K562 (cell line): ENCODE measurements around the gene SREBF1. TPM values are rescaled to one million over a fixed set of nuclear protein-coding genes. Genes with fewer than 3 reads are reported as not detected.
A peak's percentile ranks its signal among the peaks of the same experiment; 100 is the strongest.

Source experiments
- ATAC-seq: fragments of 200-7000 bp; cut with Tn5 transposase; 3 replicates; pipeline ENCODE4 v1.9.1; 2020; ENCODE audit warnings: moderate library complexity
- BruUV-seq: library from RNA; stranded (reverse); fragments of 400-500 nt; replicated peaks from 2 replicates; lab custom pipeline; 2021; lab: Mats Ljungman, UMichigan
- CTCF ChIA-PET: fragments of 300-600 bp; formaldehyde crosslinking; extraction: SDS; loops from one replicate; lab custom pipeline; 2021; ENCODE audit warnings: low intra/inter-chr PET ratio; lab: Yijun Ruan, JAX
- POLR2A ChIA-PET: fragments of 300-600, 350-650 bp; sonication (Branson Sonifier 250); formaldehyde crosslinking; extraction: SDS; loops from one replicate; lab custom pipeline; 2021; ENCODE audit warnings: antibody characterized with exemption, inconsistent platforms; lab: Yijun Ruan, JAX
- DNase-seq, 4 experiments: peaks; one replicate each; pipeline versions ENCODE4 v3.0.0 to v3.0.0-alpha.2; 2011 to 2018; ENCODE audit warnings: low spot score in 3 of 4, mixed read lengths in 3 of 4; ENCODE audit errors: extremely low read depth in 1 of 4
- FAIRE-seq: peaks from 2 replicates; lab custom pipeline; 2011; peaks lifted over from hg19 to GRCh38; lab: Jason Lieb, UNC
- H2AFZ ChIP-seq: 2 replicates; pipeline ENCODE4 v1.6.0; 2011; ENCODE audit warnings: low read depth, low read length, control low read depth, inconsistent platforms
- H3K27ac ChIP-seq: fragments of 200-600 bp; 3 replicates; pipeline ENCODE4 v1.8.0; 2011; ENCODE audit warnings: low read depth, mild to moderate bottlenecking, control low read depth, inconsistent platforms, low read length, moderate library complexity, mixed read lengths; ENCODE audit errors: extremely low read depth
- H3K27me3 ChIP-seq, 2 experiments: fragments of 300-600 bp in 1 of 2; 2 replicates in 1 of 2; 3 replicates in 1 of 2; pipeline versions ENCODE4 v1.6.0 to v1.8.0; 2011; ENCODE audit warnings: inconsistent platforms in 2 of 2, low read length in 2 of 2, mild to moderate bottlenecking in 1 of 2, mixed read lengths in 1 of 2, moderate library complexity in 1 of 2; ENCODE audit not compliant: control insufficient read depth in 2 of 2, insufficient read depth in 2 of 2
- H3K36me3 ChIP-seq: fragments of 300-600 bp; 3 replicates; pipeline ENCODE4 v1.8.0; 2011; ENCODE audit warnings: mild to moderate bottlenecking, low read length, inconsistent platforms; ENCODE audit not compliant: control insufficient read depth, insufficient read depth
- H3K4me1 ChIP-seq, 2 experiments: fragments of 200-600 bp in 1 of 2; replicated peaks in 1 of 2; 2 replicates in 1 of 2; 3 replicates in 1 of 2; pipeline versions ENCODE4 v1.5.1 to v1.8.0; 2011; ENCODE audit warnings: inconsistent platforms in 2 of 2, low read length in 2 of 2, mild to moderate bottlenecking in 1 of 2, mixed read lengths in 1 of 2, moderate library complexity in 1 of 2; ENCODE audit not compliant: control insufficient read depth in 2 of 2, insufficient read depth in 2 of 2
- H3K4me2 ChIP-seq: 2 replicates; pipeline ENCODE4 v1.6.1; 2011; ENCODE audit warnings: low read length, control low read depth, inconsistent platforms, mixed read lengths; ENCODE audit not compliant: insufficient read depth
- H3K4me3 ChIP-seq: fragments of 200-600 bp; sonication (generic), shearing (Covaris generic); 2 replicates; pipeline ENCODE4 v1.5.1; 2016; ENCODE audit warnings: control low read depth, inconsistent platforms
- H3K79me2 ChIP-seq: fragments of 200-600 bp; 3 replicates; pipeline ENCODE4 v1.8.0; 2011; ENCODE audit warnings: low read length, inconsistent platforms; ENCODE audit not compliant: control insufficient read depth, insufficient read depth
- H3K9ac ChIP-seq, 2 experiments: 2 replicates each; pipeline versions ENCODE4 v1.6.0 to v1.6.1; 2011; ENCODE audit warnings: low read depth in 2 of 2, low read length in 2 of 2, control low read depth in 1 of 2, inconsistent platforms in 1 of 2, mild to moderate bottlenecking in 1 of 2, mixed read lengths in 1 of 2; ENCODE audit not compliant: insufficient read depth in 1 of 2
- H3K9me1 ChIP-seq: one replicate; pipeline ENCODE4 v1.6.0; 2011; ENCODE audit warnings: inconsistent platforms, mild to moderate bottlenecking, low read length, moderate library complexity; ENCODE audit not compliant: control insufficient read depth, insufficient read depth
- H3K9me3 ChIP-seq: replicated peaks from 2 replicates; pipeline ENCODE4 v1.5.1; 2011; ENCODE audit warnings: low read depth, low read length, inconsistent platforms; ENCODE audit not compliant: control insufficient read depth, insufficient read depth
- H4K20me1 ChIP-seq: replicated peaks from 2 replicates; pipeline ENCODE4 v1.6.1; 2011; ENCODE audit warnings: low read length, inconsistent platforms, mixed read lengths; ENCODE audit not compliant: control insufficient read depth, insufficient read depth
- CREB1 ChIP-seq, 2 experiments: sonication (generic) in 1 of 2; formaldehyde crosslinking in 1 of 2; IDR thresholded peaks; 2 replicates each; pipeline versions ENCODE4 v1.6.1 to v1.8.0; 2012 to 2022; ENCODE audit warnings: inconsistent platforms in 1 of 2, mild to moderate bottlenecking in 1 of 2, missing genetic modification reagents in 1 of 2, moderate library complexity in 1 of 2
- GATAD2A ChIP-seq: fragments of 450-650 bp; IDR thresholded peaks from 2 replicates; pipeline ENCODE4 v1.6.1; 2017
- POLR2AphosphoS2 ChIP-seq: IDR thresholded peaks from 2 replicates; pipeline ENCODE4 v1.6.1; 2012; ENCODE audit warnings: low read length, improper control_type of control experiment
- SIN3B ChIP-seq: fragments of 450-650 bp; IDR thresholded peaks from 2 replicates; pipeline ENCODE4 v1.6.1; 2017; ENCODE audit warnings: low read depth, mild to moderate bottlenecking, moderate library complexity
- ZNF121 ChIP-seq: sonication (generic); formaldehyde crosslinking; conservative IDR thresholded peaks from 2 replicates; pipeline ENCODE4 v1.8.0; 2022; ENCODE audit warnings: missing genetic modification reagents
- WGBS: fragments of 100-300 bp; shearing (Covaris generic); methylation state at CpG from one replicate; pipeline ENCODE4 v1.1.6; 2016; ENCODE audit warnings: low coverage, mixed read lengths; ENCODE audit not compliant: insufficient coverage; ENCODE audit errors: missing lambda C conversion rate; 5-methylcytosine and 5-hydroxymethylcytosine counted together
- in situ Hi-C: fragments of 300-500 bp; cut with MboI; formaldehyde crosslinking; loops from 4 replicates; pipeline ENCODE4 v1.15.0; 2018; ENCODE audit warnings: inconsistent platforms, mixed read lengths
- intact Hi-C: fragments of 100-400 bp; cut with micrococcal nuclease; formaldehyde crosslinking; loops from 2 replicates; pipeline ENCODE4 v1.14.2; 2022
- polyA plus RNA-seq, 8 experiments: library from polyadenylated mRNA; depleted of rRNA in 4 of 8; stranded (reverse) in 5 of 8; unstranded in 3 of 8; fragments of >200 nt; fragmentation: Nextera tagmentation in 2 of 8; fragmentation: Illumina TruSeq in 1 of 8; extraction: Ambion mirVana in 2 of 8; extraction: Trizol in 1 of 8; gene quantifications; 2 replicates each; pipeline versions ENCODE4 v1.2.1 to v1.2.3, GENCODE V29; 2011 to 2014; ENCODE audit warnings: inconsistent platforms in 1 of 8, missing spikeins in 1 of 8
- total RNA-seq, 7 experiments: library from RNA; depleted of rRNA in 6 of 7; stranded (reverse); fragments of >200 nt in 6 of 7; fragmentation: Illumina TruSeq in 2 of 7; extraction: Trizol in 2 of 7; gene quantifications; 2 replicates each; pipeline versions ENCODE4 v1.2.1 to v1.2.3, GENCODE V29; 2011 to 2021; ENCODE audit warnings: low replicate concordance in 1 of 7
- TF ChIP-seq, protein P1 (sequence below): fragments of 450-650 bp; IDR thresholded peaks from 2 replicates; pipeline ENCODE4 v1.6.1; 2016; ENCODE audit warnings: antibody characterized with exemption

SREBF1 gene
- total and polyA plus RNA-seq, 9 of the 15 experiments (the other 6 are each of a cell fraction or from before 2014, with no cell fraction given), result 1.6 to 169 (median 69.4) TPM

DNA sequence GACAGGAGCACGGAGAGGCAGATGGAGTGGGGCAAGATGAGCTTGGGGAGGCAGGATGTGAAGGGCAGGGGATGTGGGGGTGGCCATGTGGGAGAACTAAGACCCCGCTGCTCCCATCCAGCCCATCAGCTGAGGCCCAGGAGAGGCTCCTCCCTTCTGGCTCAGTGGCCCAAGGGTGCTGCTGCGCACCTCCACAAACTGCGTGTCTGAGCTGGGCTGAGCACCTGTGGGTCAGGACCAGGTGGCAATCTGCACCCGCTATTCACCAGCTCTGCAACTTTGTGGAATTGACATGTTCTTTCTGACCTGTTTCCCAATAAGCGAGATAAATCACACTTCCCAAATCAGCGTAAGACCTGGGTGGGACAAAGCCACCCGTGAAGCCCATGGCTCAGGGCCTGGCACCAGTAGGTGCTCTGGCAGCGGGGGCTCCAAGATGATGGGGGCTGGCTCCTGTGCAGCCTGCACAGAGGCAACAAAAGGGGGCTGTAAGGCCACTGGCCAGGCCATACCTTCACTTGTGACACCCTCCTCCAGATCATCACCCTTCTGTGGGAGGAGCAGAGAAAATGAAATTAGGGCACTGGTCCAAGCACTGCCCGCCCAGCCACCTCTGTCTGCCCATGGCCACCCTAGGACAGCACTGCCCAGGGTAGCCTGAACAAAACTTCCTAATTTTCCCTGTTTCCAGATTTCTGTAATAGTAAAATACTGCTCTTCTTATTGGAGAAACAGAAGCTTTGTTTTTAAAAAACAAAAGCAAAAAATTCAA is 11.7 kb upstream of the SREBF1 start:
- Histone ChIP-seq H3K9me3 (no peaks in the 10 kb centered on the region), H4K20me1 (no peaks in the 10 kb centered on the region), H3K27ac (peak overlapping the region; percentile 94; the same call in 1 of the 3 replicates), H3K79me2 (no peaks in the 10 kb centered on the region), H3K9ac (peak overlapping the region in 1 of 2 experiments; percentile 36; a peak in 2 of 4 replicates), H3K36me3 (no peaks in the 10 kb centered on the region), H3K9me1 (no peaks in the 10 kb centered on the region), H3K4me3 (no peak overlapping the region), H2AFZ (no peak overlapping the region), H3K4me1 (peaks cover 40 to 77% of the 10 kb centered on the region in 2 experiments), H3K27me3 (no peaks in the 10 kb centered on the region)
- BruUV-seq, result no TSS peak
- DNase-seq, result no peak
- in situ Hi-C loops, result no loop called here
- intact Hi-C loops, result no loop called here
- no peak for ATAC-seq
- no peak for FAIRE-seq
- WGBS, result 86% methylated on average over 5 of the region's 10 CpGs
- POLR2A ChIA-PET, result interaction anchor here (2.7 to 5.7 kb wide), 2 partner anchors 8 to 10 kb away, joined by 14 to 39 read pairs; no protein-coding TSS in a partner anchor
- TF ChIP-seq, protein P1, sequence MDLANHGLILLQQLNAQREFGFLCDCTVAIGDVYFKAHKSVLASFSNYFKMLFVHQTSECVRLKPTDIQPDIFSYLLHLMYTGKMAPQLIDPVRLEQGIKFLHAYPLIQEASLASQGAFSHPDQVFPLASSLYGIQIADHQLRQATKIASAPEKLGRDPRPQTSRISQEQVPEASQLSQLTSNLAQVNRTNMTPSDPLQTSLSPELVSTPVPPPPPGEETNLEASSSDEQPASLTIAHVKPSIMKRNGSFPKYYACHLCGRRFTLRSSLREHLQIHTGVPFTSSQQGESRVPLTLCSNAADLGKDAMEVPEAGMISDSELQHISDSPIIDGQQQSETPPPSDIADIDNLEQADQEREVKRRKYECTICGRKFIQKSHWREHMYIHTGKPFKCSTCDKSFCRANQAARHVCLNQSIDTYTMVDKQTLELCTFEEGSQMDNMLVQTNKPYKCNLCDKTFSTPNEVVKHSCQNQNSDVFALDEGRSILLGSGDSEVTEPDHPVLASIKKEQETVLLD, result no peak
- TF ChIP-seq POLR2AphosphoS2 (no peak), CREB1 (IDR thresholded peaks at IDR 0.05) (no peak), CREB1 (CRISPR knock-in tag; IDR thresholded peaks at IDR 0.05) (no peak), ZNF121 (CRISPR knock-in tag) (no peak), GATAD2A (no peak), SIN3B (no peak)
- TF ChIP-seq, all 486 proteins: peak for 0
- CTCF ChIA-PET, result no interaction called here
- no peak overlapping the region for H3K4me2 ChIP-seq
